Smooth muscle cell (in vitro differentiated cells): ENCODE results near the gene THAP6. TPM values are rescaled to one million over a fixed set of nuclear protein-coding genes. Genes with fewer than 3 reads are reported as not detected.

Experiments
- DNase-seq: peaks from one replicate; lab custom pipeline; 2025; ENCODE audit not compliant: unreplicated experiment; lab: John Stamatoyannopoulos, UW
- H2AFZ ChIP-seq: fragments of 200-600 bp; sonication (generic); 2 replicates; pipeline ENCODE4 v1.6.0; 2016; ENCODE audit warnings: antibody characterized with exemption, low read depth, mild to moderate bottlenecking
- H3F3A ChIP-seq: fragments of 200-600 bp; sonication (generic); 2 replicates; pipeline ENCODE4 v1.6.0; 2017; ENCODE audit warnings: antibody characterized with exemption, low read depth
- H3K27ac ChIP-seq: fragments of 200-600 bp; sonication (generic); 2 replicates; pipeline ENCODE4 v1.5.1; 2016; ENCODE audit warnings: low read depth, mild to moderate bottlenecking
- H3K27me3 ChIP-seq: fragments of 200-600 bp; sonication (generic); 2 replicates; pipeline ENCODE4 v1.6.1; 2016; ENCODE audit warnings: low read depth, mild to moderate bottlenecking
- H3K36me3 ChIP-seq: fragments of 200-600 bp; sonication (generic); 2 replicates; pipeline ENCODE4 v1.5.1; 2016; ENCODE audit warnings: low read depth
- H3K4me1 ChIP-seq: fragments of 200-600 bp; sonication (generic); 2 replicates; pipeline ENCODE4 v1.5.1; 2016; ENCODE audit warnings: low read depth
- H3K4me2 ChIP-seq: fragments of 200-600 bp; sonication (generic); 2 replicates; pipeline ENCODE4 v1.6.0; 2016; ENCODE audit warnings: mild to moderate bottlenecking
- H3K4me3 ChIP-seq: fragments of 200-600 bp; sonication (generic); 2 replicates; pipeline ENCODE4 v1.5.1; 2016; ENCODE audit warnings: mild to moderate bottlenecking
- H3K79me2 ChIP-seq: fragments of 200-600 bp; sonication (generic); 2 replicates; pipeline ENCODE4 v1.6.0; 2016; ENCODE audit warnings: low read depth, mild to moderate bottlenecking
- H3K9ac ChIP-seq: fragments of 200-600 bp; sonication (generic); 2 replicates; pipeline ENCODE4 v1.6.0; 2016; ENCODE audit warnings: low read depth
- H3K9me3 ChIP-seq: fragments of 200-600 bp; sonication (generic); replicated peaks from 2 replicates; pipeline ENCODE4 v1.5.1; 2016; ENCODE audit warnings: low read depth
- H4K20me1 ChIP-seq: fragments of 200-600 bp; sonication (generic); 2 replicates; pipeline ENCODE4 v1.6.0; 2016; ENCODE audit warnings: low read depth
- CTCF ChIP-seq: fragments of 200-600 bp; sonication (generic); IDR thresholded peaks from 2 replicates; pipeline ENCODE4 v1.5.1; 2017; ENCODE audit warnings: borderline replicate concordance, mild to moderate bottlenecking, antibody characterized with exemption; ENCODE audit not compliant: insufficient read depth, poor library complexity, severe bottlenecking
- WGBS: methylation state at CpG from one replicate; pipeline ENCODE4 v1.1.7; 2016; ENCODE audit warnings: low lambda C conversion rate; 5-methylcytosine and 5-hydroxymethylcytosine counted together
- polyA plus RNA-seq: library from polyadenylated mRNA; unstranded; fragments of >200 nt; fragmentation: Nextera tagmentation; extraction: Ambion mirVana; gene quantifications from 2 replicates; pipeline ENCODE4 v1.2.1, GENCODE V29; 2016
- total RNA-seq: library from RNA; depleted of rRNA; stranded (reverse); fragments of >200 nt; gene quantifications from 2 replicates; pipeline ENCODE4 v1.2.3, GENCODE V29; 2014

Gene THAP6
- total and polyA plus RNA-seq, 2 experiments from 2014 or later, result 7.4 to 14.7 TPM

GRCh38 chr4:75495476-75495875, 18.8 kb upstream of the THAP6 start:
- TF ChIP-seq CTCF, result no peak
- peaks cover 12% of the 10 kb centered on the region for H3K9me3 ChIP-seq
- peaks cover 31% of the 10 kb centered on the region for H3K79me2 ChIP-seq
- no peaks in the 10 kb centered on the region for H3K4me1 ChIP-seq
- no peaks in the 10 kb centered on the region for H3K27me3 ChIP-seq
- no peak overlapping the region for H3K9ac ChIP-seq
- no peaks in the 10 kb centered on the region for H3F3A ChIP-seq
- H3K36me3 ChIP-seq, result peaks cover 13% of the 10 kb centered on the region
- H4K20me1 ChIP-seq, result peaks cover 35% of the 10 kb centered on the region
- H2AFZ ChIP-seq, result no peak overlapping the region
- WGBS, result 97% methylated on average over 2 of the region's 2 CpGs
- no peak overlapping the region for H3K4me3 ChIP-seq
- H3K27ac ChIP-seq, result peak overlapping the region; percentile 22
- H3K4me2 ChIP-seq, result no peak overlapping the region
- DNase-seq, result no peak

- Histone ChIP-seq H3K79me2 (peaks cover 37% of the 10 kb centered on the region), H3F3A (no peaks in the 10 kb centered on the region), H3K36me3 (peaks cover 13% of the 10 kb centered on the region), H3K4me1 (no peaks in the 10 kb centered on the region), H3K27me3 (no peaks in the 10 kb centered on the region), H3K27ac (peak overlapping the region; percentile 10), H2AFZ (no peak overlapping the region), H4K20me1 (peaks cover 35% of the 10 kb centered on the region), H3K4me2 (no peak overlapping the region), H3K4me3 (no peak overlapping the region), H3K9ac (no peak overlapping the region), H3K9me3 (peaks cover 12% of the 10 kb centered on the region)
- no peak for TF ChIP-seq CTCF
- DNase-seq, result no peak
- 84% methylated on average over 2 of the region's 2 CpGs for WGBS
These were observed 17.9 kb upstream of the THAP6 start for GRCh38 chr4:75496406-75496805.

GRCh38 chr4:75497133-75497532, 17.1 kb upstream of the THAP6 start:
- no peak for DNase-seq
- Histone ChIP-seq H3K4me2 (no peak overlapping the region), H3K4me1 (no peaks in the 10 kb centered on the region), H3K9ac (no peak overlapping the region), H3K79me2 (peaks cover 41% of the 10 kb centered on the region), H3K4me3 (no peak overlapping the region), H3K36me3 (peaks cover 13% of the 10 kb centered on the region), H3K27me3 (no peaks in the 10 kb centered on the region), H3K9me3 (peaks cover 12% of the 10 kb centered on the region), H3F3A (no peaks in the 10 kb centered on the region), H3K27ac (peak overlapping the region; percentile 10), H4K20me1 (peaks cover 35% of the 10 kb centered on the region), H2AFZ (no peak overlapping the region)
- TF ChIP-seq CTCF, result no peak
- 57% methylated on average over 5 of the region's 5 CpGs for WGBS

GRCh38 chr4:75498041-75498440, 16.2 kb upstream of the THAP6 start:
- Histone ChIP-seq H3F3A (no peaks in the 10 kb centered on the region), H3K9me3 (peaks cover 12% of the 10 kb centered on the region), H2AFZ (no peak overlapping the region), H3K27me3 (no peaks in the 10 kb centered on the region), H3K4me2 (no peak overlapping the region), H3K79me2 (peaks cover 46% of the 10 kb centered on the region), H3K4me1 (no peaks in the 10 kb centered on the region), H3K36me3 (peaks cover 16% of the 10 kb centered on the region), H4K20me1 (peaks cover 35% of the 10 kb centered on the region), H3K27ac (no peak overlapping the region), H3K4me3 (no peak overlapping the region), H3K9ac (no peak overlapping the region)
- DNase-seq, result no peak
- 89% methylated on average over 2 of the region's 2 CpGs for WGBS
- TF ChIP-seq CTCF, result no peak
